HCT116 (cell line): Measurements from ENCODE around the gene PRND. TPM values are rescaled to one million over a fixed set of nuclear protein-coding genes. Genes with fewer than 3 reads are reported as not detected.

ENCODE experiments used
- ATAC-seq: fragments of 200-7000 bp; cut with Tn5 transposase; 2 replicates; pipeline ENCODE4 v1.9.1; 2020; ENCODE audit warnings: mild to moderate bottlenecking, moderate library complexity
- BruUV-seq: library from RNA; stranded (reverse); fragments of 400-500 nt; replicated peaks from 2 replicates; lab custom pipeline; 2021; lab: Mats Ljungman, UMichigan
- CTCF ChIA-PET: fragments of 300-600 bp; sonication (Branson Sonifier 250); formaldehyde crosslinking; loops from one replicate; lab custom pipeline; 2021; ENCODE audit warnings: antibody characterized with exemption; lab: Charles Lee
- POLR2A ChIA-PET: fragments of 300-600, 350-600 bp; sonication (Branson Sonifier 250); formaldehyde crosslinking; loops from one replicate; lab custom pipeline; 2021; ENCODE audit warnings: antibody characterized with exemption; lab: Charles Lee
- RAD21 ChIA-PET, 2 experiments: fragments of 300-600 bp; sonication (Branson Sonifier 250); formaldehyde crosslinking; loops; one replicate each; lab custom pipeline; 2023; ENCODE audit warnings: low total read pairs in 2 of 2; ENCODE audit not compliant: uncharacterized antibody in 2 of 2, unreplicated experiment in 2 of 2, low non-redundant PET in 1 of 2; lab: Charles Lee
- DNase-seq: peaks from one replicate; pipeline ENCODE4 v3.0.0-alpha.2; 2010; ENCODE audit warnings: low read depth, low spot score
- H2AFZ ChIP-seq: fragments of 200-600 bp; shearing (Covaris generic), sonication (generic); 2 replicates; pipeline ENCODE4 v1.6.1; 2017; ENCODE audit warnings: low read depth, mixed run types, mixed read lengths, antibody characterized with exemption, low read length; ENCODE audit not compliant: poor library complexity, severe bottlenecking
- H3K27ac ChIP-seq: 2 replicates; pipeline ENCODE4 v1.5.1; 2012; ENCODE audit warnings: low read depth, low read length
- H3K27me3 ChIP-seq: fragments of 200-600 bp; sonication (generic); 2 replicates; pipeline ENCODE4 v1.6.1; 2016; ENCODE audit warnings: mixed run types, low read length, mixed read lengths; ENCODE audit not compliant: insufficient read depth
- H3K36me3 ChIP-seq, 2 experiments: fragments of 200-500 bp in 1 of 2; fragments of 200-600 bp in 1 of 2; sonication (Bioruptor generic) in 1 of 2; sonication (generic) in 1 of 2; 2 replicates each; pipeline versions ENCODE4 v1.5.1 to v1.6.1; 2014 to 2016; ENCODE audit warnings: low read length in 2 of 2, inconsistent platforms in 1 of 2, mixed read lengths in 1 of 2, mixed run types in 1 of 2; ENCODE audit not compliant: insufficient read depth in 2 of 2, control insufficient read depth in 1 of 2
- H3K4me1 ChIP-seq, 2 experiments: fragments of 200-600 bp in 1 of 2; sonication (generic) in 1 of 2; 2 replicates each; pipeline versions ENCODE4 v1.5.1 to v1.6.1; 2012 to 2017; ENCODE audit warnings: low read length in 2 of 2, inconsistent platforms in 1 of 2, mild to moderate bottlenecking in 1 of 2, mixed read lengths in 1 of 2, mixed run types in 1 of 2, moderate library complexity in 1 of 2; ENCODE audit not compliant: insufficient read depth in 2 of 2, control insufficient read depth in 1 of 2
- H3K4me2 ChIP-seq: fragments of 200-600 bp; sonication (generic); 2 replicates; pipeline ENCODE4 v1.6.1; 2017; ENCODE audit warnings: mixed run types, low read length, mixed read lengths
- H3K4me3 ChIP-seq, 2 experiments: fragments of 200-600 bp in 1 of 2; sonication (generic) in 1 of 2; replicated peaks in 1 of 2; 2 replicates each; pipeline ENCODE4 v1.5.1; 2011 to 2016; ENCODE audit warnings: low read length in 2 of 2, control low read depth in 1 of 2, low read depth in 1 of 2, mild to moderate bottlenecking in 1 of 2, mixed read lengths in 1 of 2, mixed run types in 1 of 2
- H3K79me2 ChIP-seq: fragments of 200-600 bp; sonication (generic); 2 replicates; pipeline ENCODE4 v1.6.1; 2017; ENCODE audit warnings: mild to moderate bottlenecking, mixed run types, low read length, moderate library complexity, mixed read lengths; ENCODE audit not compliant: insufficient read depth
- H3K9ac ChIP-seq: fragments of 200-600 bp; sonication (generic); 2 replicates; pipeline ENCODE4 v1.6.1; 2016; ENCODE audit warnings: low read length, mixed read lengths
- H3K9me2 ChIP-seq: fragments of 200-600 bp; sonication (generic), shearing (Covaris generic); 2 replicates; pipeline ENCODE4 v1.6.1; 2017; ENCODE audit warnings: mixed run types, mild to moderate bottlenecking, moderate library complexity; ENCODE audit not compliant: insufficient read depth
- H3K9me3 ChIP-seq, 2 experiments: fragments of 200-500 bp in 1 of 2; fragments of 200-600 bp in 1 of 2; sonication (Bioruptor generic) in 1 of 2; sonication (generic) in 1 of 2; 2 replicates each; pipeline ENCODE4 v1.6.1; 2014 to 2017; ENCODE audit warnings: low read length in 2 of 2, mixed read lengths in 2 of 2, inconsistent platforms in 1 of 2, low read depth in 1 of 2, mild to moderate bottlenecking in 1 of 2, mixed run types in 1 of 2, moderate library complexity in 1 of 2; ENCODE audit not compliant: control insufficient read depth in 1 of 2, insufficient read depth in 1 of 2
- H4K20me1 ChIP-seq: fragments of 200-600 bp; sonication (generic), shearing (Covaris generic); 2 replicates; pipeline ENCODE4 v1.6.1; 2017; ENCODE audit warnings: mixed run types, mild to moderate bottlenecking, moderate library complexity; ENCODE audit not compliant: insufficient read depth
- CBX3 ChIP-seq: IDR thresholded peaks from 2 replicates; pipeline ENCODE4 v1.6.1; 2012; ENCODE audit warnings: low read depth
- CEBPB ChIP-seq: IDR thresholded peaks from 2 replicates; pipeline ENCODE4 v1.6.1; 2012; ENCODE audit warnings: low read depth
- ELF1 ChIP-seq: IDR thresholded peaks from 2 replicates; pipeline ENCODE4 v1.6.1; 2012; ENCODE audit warnings: low read depth, borderline replicate concordance
- EZH2 ChIP-seq: fragments of 200-600 bp; sonication (generic); IDR thresholded peaks from 2 replicates; pipeline ENCODE4 v1.6.1; 2017; ENCODE audit warnings: antibody characterized with exemption, mixed run types
- MAX ChIP-seq: IDR thresholded peaks from 2 replicates; pipeline ENCODE4 v1.6.1; 2012
- POLR2A ChIP-seq: IDR thresholded peaks from 2 replicates; pipeline ENCODE4 v1.7.0; 2011; ENCODE audit warnings: borderline replicate concordance; ENCODE audit not compliant: insufficient read depth, insufficient read length; ENCODE audit errors: extremely low read depth
- POLR2AphosphoS5 ChIP-seq: IDR thresholded peaks from 2 replicates; pipeline ENCODE4 v1.6.1; 2011; ENCODE audit warnings: mild to moderate bottlenecking, low read depth, low read length, moderate library complexity
- REST ChIP-seq: IDR thresholded peaks from 2 replicates; pipeline ENCODE4 v1.6.1; 2012; ENCODE audit warnings: low read depth
- SP1 ChIP-seq: IDR thresholded peaks from 2 replicates; pipeline ENCODE4 v1.6.1; 2012; ENCODE audit warnings: low read depth
- YY1 ChIP-seq: IDR thresholded peaks from 2 replicates; pipeline ENCODE4 v1.6.1; 2011; ENCODE audit warnings: low read length, low read depth, moderate library complexity, mild to moderate bottlenecking; ENCODE audit not compliant: insufficient replicate concordance; ENCODE audit errors: extremely low read depth
- ZFX ChIP-seq: fragments of 450-650 bp; IDR thresholded peaks from 2 replicates; pipeline ENCODE4 v1.6.1; 2017
- ZNF274 ChIP-seq: fragments of 200-500 bp; sonication (Bioruptor generic); IDR thresholded peaks from 2 replicates; pipeline ENCODE4 v1.6.1; 2014; ENCODE audit warnings: mild to moderate bottlenecking, low read depth, low read length, inconsistent platforms
- intact Hi-C: fragments of 100-400 bp; cut with micrococcal nuclease; formaldehyde crosslinking; loops from 2 replicates; pipeline ENCODE4 v1.10.0; 2022
- total RNA-seq: library from RNA; stranded (reverse); gene quantifications from one replicate; pipeline ENCODE4 v1.2.1, GENCODE V29; 2021; ENCODE audit not compliant: unreplicated experiment

PRND gene
- total RNA-seq, 1 experiment from 2014 or later: not detected

DNA sequence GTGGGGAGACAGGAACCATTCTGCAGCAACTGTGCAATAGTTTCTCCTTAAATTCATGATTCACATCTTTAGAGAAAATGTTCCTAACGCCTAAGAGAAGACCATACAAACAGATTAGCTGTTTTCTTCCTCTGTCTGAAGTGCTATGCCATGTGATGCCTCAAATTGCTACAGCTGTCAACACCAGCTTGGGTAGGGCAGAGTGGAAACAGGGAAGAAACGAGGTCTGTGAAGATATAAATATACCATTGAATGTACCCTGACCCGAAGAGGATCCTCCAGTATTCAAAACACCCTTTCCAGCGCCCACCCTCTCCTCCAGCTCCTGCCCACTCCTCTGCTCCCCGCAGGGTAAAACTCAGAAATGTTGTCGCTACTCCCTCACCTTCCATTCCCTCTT lies 40.3 kb upstream of the PRND start:
- no peaks in the 10 kb centered on the region for H3K79me2 ChIP-seq
- no peaks in the 10 kb centered on the region for H3K9me3 ChIP-seq
- no peak overlapping the region for H2AFZ ChIP-seq
- POLR2A ChIA-PET: no interaction called here
- H3K36me3 ChIP-seq: no peaks in the 10 kb centered on the region
- no peaks in the 10 kb centered on the region for H3K9me2 ChIP-seq
- peaks cover 18 to 22% of the 10 kb centered on the region in 2 experiments for H3K4me1 ChIP-seq
- no peak for DNase-seq
- TF ChIP-seq REST (no peak), EZH2 (no peak), MAX (no peak)
- H3K27ac ChIP-seq: no peak overlapping the region
- no peak for ATAC-seq
- no peaks in the 10 kb centered on the region for H4K20me1 ChIP-seq
- H3K4me2 ChIP-seq: no peak overlapping the region
- CTCF ChIA-PET: no interaction called here
- H3K27me3 ChIP-seq: no peaks in the 10 kb centered on the region
- H3K4me3 ChIP-seq: no peak overlapping the region
- RAD21 ChIA-PET: no interaction called here
- intact Hi-C loops: no loop called here
- BruUV-seq: no TSS peak
- H3K9ac ChIP-seq: no peak overlapping the region

DNA sequence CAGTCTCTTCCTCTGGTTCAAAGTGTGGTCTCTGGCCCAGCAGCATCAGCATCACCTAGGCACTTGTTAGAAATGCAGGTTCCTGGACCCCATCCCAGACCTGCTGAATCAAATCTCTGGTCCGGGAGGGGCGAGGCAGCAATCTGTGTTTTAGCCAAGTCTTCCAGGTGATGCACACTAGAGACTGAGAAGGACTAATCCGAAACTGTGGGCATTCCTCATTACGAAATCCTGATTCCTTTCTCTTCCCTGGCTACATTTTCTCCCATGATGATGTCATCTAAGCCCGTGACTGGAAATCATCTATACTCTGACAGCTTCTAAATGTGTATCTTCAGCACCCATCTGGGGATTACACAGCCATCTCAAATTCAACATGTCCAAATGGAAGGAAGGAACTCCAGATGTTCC lies 39.7 kb upstream of the PRND start:
- POLR2A ChIA-PET: interaction anchor here (1.4 kb wide), 1 partner anchor 10 kb away, joined by 3 read pairs; no protein-coding TSS in a partner anchor
- no peak overlapping the region for H3K27ac ChIP-seq

More for the DNA sequence above, 39.7 kb upstream of the PRND start:
- no peaks in the 10 kb centered on the region for H3K9me2 ChIP-seq
- H3K4me1 ChIP-seq: peaks cover 18 to 22% of the 10 kb centered on the region in 2 experiments
- DNase-seq (no peak), ATAC-seq (no peak)
- no peak overlapping the region for H3K9ac ChIP-seq
- no peaks in the 10 kb centered on the region for H3K9me3 ChIP-seq
- H4K20me1 ChIP-seq: no peaks in the 10 kb centered on the region
- H2AFZ ChIP-seq: no peak overlapping the region
- TF ChIP-seq YY1 (no peak), ZFX (no peak), EZH2 (no peak), CEBPB (no peak), POLR2A (no peak), ELF1 (no peak), CBX3 (no peak), SP1 (no peak), POLR2AphosphoS5 (no peak), ZNF274 (no peak)
- TF ChIP-seq, all 23 proteins: peak for 0
- BruUV-seq: no TSS peak
- no peak overlapping the region for H3K4me3 ChIP-seq
- intact Hi-C loops: no loop called here
- no peaks in the 10 kb centered on the region for H3K79me2 ChIP-seq
- H3K36me3 ChIP-seq: no peaks in the 10 kb centered on the region
- H3K4me2 ChIP-seq: no peak overlapping the region
- H3K27me3 ChIP-seq: no peaks in the 10 kb centered on the region
- CTCF ChIA-PET: no interaction called here
- RAD21 ChIA-PET: no interaction called here
